Lower lobe of right lung (tissue), 2 donors: ENCODE data around the gene RPP14. TPM values are rescaled to one million over a fixed set of nuclear protein-coding genes. Genes with fewer than 3 reads are reported as not detected.

Source experiments
- ATAC-seq, 2 donors: fragments of 200-7000 bp; cut with Tn5 transposase; one replicate each; pipeline ENCODE4 v1.9.1; 2020 to 2022; ENCODE audit warnings: mild to moderate bottlenecking in 2 of 2, moderate library complexity in 2 of 2
- DNase-seq: peaks from one replicate; pipeline ENCODE4 v3.0.0-alpha.2; 2020
- H3K27ac ChIP-seq: fragments of 200-600 bp; one replicate; pipeline ENCODE4 v1.8.0; 2022
- H3K27me3 ChIP-seq: fragments of 200-600 bp; one replicate; pipeline ENCODE4 v1.8.0; 2022; ENCODE audit warnings: low read depth
- H3K36me3 ChIP-seq: fragments of 200-600 bp; one replicate; pipeline ENCODE4 v1.8.0; 2022; ENCODE audit warnings: mild to moderate bottlenecking
- H3K4me1 ChIP-seq: fragments of 200-600 bp; one replicate; pipeline ENCODE4 v1.8.0; 2022
- H3K4me3 ChIP-seq: fragments of 200-600 bp; one replicate; pipeline ENCODE4 v1.8.0; 2022; ENCODE audit warnings: mild to moderate bottlenecking
- H3K9me3 ChIP-seq: fragments of 200-600 bp; one replicate; pipeline ENCODE4 v1.8.0; 2022
- CTCF ChIP-seq: fragments of 200-600 bp; IDR thresholded peaks from one replicate; pipeline ENCODE4 v1.8.0; 2022; ENCODE audit warnings: antibody characterized with exemption, mild to moderate bottlenecking
- intact Hi-C: fragments of 100-400 bp; cut with DNase I; formaldehyde crosslinking; loops from one replicate; pipeline ENCODE4 v1.11.0; 2022
- total RNA-seq: library from RNA; stranded (reverse); fragmentation: NEBNext Ultra II Directional; extraction: Animal tissue kit (Norgen Biotek cat#: 25700); gene quantifications from one replicate; pipeline ENCODE4 v1.2.1, GENCODE V29; 2021
- donor health status: DM: no; HTN: yes; CAD: no; lungs with severe emphysema.

Gene RPP14
- total RNA-seq, 1 donor from 2014 or later = 11.4 TPM

GRCh38 chr3:58353722-58354553 is 47.9 kb downstream of the RPP14 start:
- ATAC-seq (peak; percentile 53 to 54), DNase-seq (no peak)
- Histone ChIP-seq H3K27ac (peak overlapping the region; percentile 39), H3K36me3 (peaks cover 4% of the 10 kb centered on the region), H3K4me1 (peaks cover 39% of the 10 kb centered on the region), H3K4me3 (no peak overlapping the region), H3K9me3 (no peaks in the 10 kb centered on the region), H3K27me3 (no peaks in the 10 kb centered on the region)
- intact Hi-C loops = no loop called here
- TF ChIP-seq CTCF = no peak

GRCh38 chr3:58355179-58355578 is 49.1 kb downstream of the RPP14 start:
- Histone ChIP-seq H3K27me3 (no peaks in the 10 kb centered on the region), H3K4me1 (peaks cover 32% of the 10 kb centered on the region), H3K4me3 (no peak overlapping the region), H3K36me3 (no peaks in the 10 kb centered on the region), H3K27ac (no peak overlapping the region), H3K9me3 (no peaks in the 10 kb centered on the region)
- TF ChIP-seq CTCF = no peak
- intact Hi-C loops = no loop called here
- no peak for DNase-seq
- peak; percentile 35 to 51 for ATAC-seq

GRCh38 chr3:58356054-58356453 is 50.0 kb downstream of the RPP14 start:
- Histone ChIP-seq H3K4me3 (no peak overlapping the region), H3K27ac (no peak overlapping the region), H3K36me3 (no peaks in the 10 kb centered on the region), H3K4me1 (peaks cover 24% of the 10 kb centered on the region), H3K9me3 (no peaks in the 10 kb centered on the region), H3K27me3 (no peaks in the 10 kb centered on the region)
- DNase-seq (peak; percentile 50), ATAC-seq (peak; percentile 35 to 58)
- no peak for TF ChIP-seq CTCF
- intact Hi-C loops = no loop called here

GRCh38 chr3:58357402-58357801 is 51.4 kb downstream of the RPP14 start:
- Histone ChIP-seq H3K9me3 (no peaks in the 10 kb centered on the region), H3K27ac (no peak overlapping the region), H3K36me3 (no peaks in the 10 kb centered on the region), H3K4me1 (peaks cover 24% of the 10 kb centered on the region), H3K27me3 (no peaks in the 10 kb centered on the region), H3K4me3 (no peak overlapping the region)
- no peak for DNase-seq
- no peak for TF ChIP-seq CTCF
- no peak for ATAC-seq
- intact Hi-C loops = no loop called here

- Histone ChIP-seq H3K27ac (no peak overlapping the region), H3K4me1 (peaks cover 24% of the 10 kb centered on the region), H3K36me3 (no peaks in the 10 kb centered on the region), H3K4me3 (no peak overlapping the region), H3K27me3 (no peaks in the 10 kb centered on the region), H3K9me3 (no peaks in the 10 kb centered on the region)
- intact Hi-C loops = no loop called here
- TF ChIP-seq CTCF = no peak
- DNase-seq (no peak), ATAC-seq (no peak)
Measured at GRCh38 chr3:58358092-58358491, 52.0 kb downstream of the RPP14 start.
